ENCODE data around the gene ANKRD6.

Gene ANKRD6

DNA sequence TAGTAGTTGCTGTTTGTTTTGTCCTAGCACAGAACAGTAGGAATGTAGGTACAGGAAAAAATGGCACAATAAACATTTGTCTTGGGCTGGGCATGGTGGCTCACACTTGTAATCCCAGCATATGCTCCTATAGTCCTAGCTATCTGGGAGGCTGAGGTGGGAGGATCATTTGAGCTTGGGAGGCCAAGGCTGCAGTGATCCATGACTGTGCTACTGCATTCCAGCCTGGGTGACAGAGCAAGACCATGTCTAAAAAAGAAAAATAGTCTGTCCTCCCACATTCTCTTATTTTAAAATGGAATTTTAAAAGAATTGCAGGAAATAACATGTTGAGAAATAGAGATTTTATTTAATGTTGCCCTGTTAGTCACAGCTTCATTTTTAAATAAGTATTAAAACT lies 87.8 kb downstream of the ANKRD6 start:
- H3K9ac ChIP-seq (ENCODE audit: low read length): no peak overlapping the region
- H3K36me3 ChIP-seq (ENCODE audit: insufficient read depth, low read length): no peaks in the 10 kb centered on the region
- no peak overlapping the region for H3K27ac ChIP-seq (ENCODE audit: low read depth, low read length)
- no peaks in the 10 kb centered on the region for H3K27me3 ChIP-seq (ENCODE audit: control insufficient read depth in 1 of 2, insufficient read depth in 2 of 2, low read length in 2 of 2)
- no peaks in the 10 kb centered on the region for H3K4me1 ChIP-seq (ENCODE audit: insufficient read depth, low read length)
- H3K9me3 ChIP-seq (ENCODE audit: low read length): no peaks in the 10 kb centered on the region
- H3K4me3 ChIP-seq (ENCODE audit: low read depth in 1 of 2, low read length in 2 of 2): no peak overlapping the region

DNA sequence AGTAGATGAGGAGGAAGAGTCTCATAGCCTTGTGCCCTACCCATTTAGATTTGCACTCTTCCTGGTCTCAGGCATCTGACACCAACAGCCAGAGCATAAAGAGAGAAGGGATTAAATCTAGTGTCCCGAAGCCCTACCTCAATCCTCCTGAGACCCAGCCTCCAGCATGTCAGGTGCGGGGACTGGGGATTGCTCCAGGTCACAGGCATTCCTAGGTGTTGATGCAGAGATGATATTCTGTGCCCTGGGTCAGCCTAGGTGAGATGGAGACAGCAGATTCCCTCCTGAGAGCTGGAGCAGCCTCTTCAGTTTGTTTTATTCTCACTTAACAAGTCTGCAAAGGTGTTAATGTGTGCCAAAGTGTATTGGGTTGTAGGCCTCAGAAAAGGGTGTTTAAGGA lies 89.8 kb downstream of the ANKRD6 start:
- Histone ChIP-seq H3K36me3 (ENCODE audit: insufficient read depth, low read length) (no peaks in the 10 kb centered on the region), H3K9me3 (ENCODE audit: low read length) (no peaks in the 10 kb centered on the region), H3K9ac (ENCODE audit: low read length) (no peak overlapping the region), H3K27me3 (ENCODE audit: control insufficient read depth in 1 of 2, insufficient read depth in 2 of 2, low read length in 2 of 2) (no peaks in the 10 kb centered on the region), H3K4me1 (ENCODE audit: insufficient read depth, low read length) (no peaks in the 10 kb centered on the region), H3K4me3 (ENCODE audit: low read depth in 1 of 2, low read length in 2 of 2) (no peak overlapping the region), H3K27ac (ENCODE audit: low read depth, low read length) (no peak overlapping the region)

DNA sequence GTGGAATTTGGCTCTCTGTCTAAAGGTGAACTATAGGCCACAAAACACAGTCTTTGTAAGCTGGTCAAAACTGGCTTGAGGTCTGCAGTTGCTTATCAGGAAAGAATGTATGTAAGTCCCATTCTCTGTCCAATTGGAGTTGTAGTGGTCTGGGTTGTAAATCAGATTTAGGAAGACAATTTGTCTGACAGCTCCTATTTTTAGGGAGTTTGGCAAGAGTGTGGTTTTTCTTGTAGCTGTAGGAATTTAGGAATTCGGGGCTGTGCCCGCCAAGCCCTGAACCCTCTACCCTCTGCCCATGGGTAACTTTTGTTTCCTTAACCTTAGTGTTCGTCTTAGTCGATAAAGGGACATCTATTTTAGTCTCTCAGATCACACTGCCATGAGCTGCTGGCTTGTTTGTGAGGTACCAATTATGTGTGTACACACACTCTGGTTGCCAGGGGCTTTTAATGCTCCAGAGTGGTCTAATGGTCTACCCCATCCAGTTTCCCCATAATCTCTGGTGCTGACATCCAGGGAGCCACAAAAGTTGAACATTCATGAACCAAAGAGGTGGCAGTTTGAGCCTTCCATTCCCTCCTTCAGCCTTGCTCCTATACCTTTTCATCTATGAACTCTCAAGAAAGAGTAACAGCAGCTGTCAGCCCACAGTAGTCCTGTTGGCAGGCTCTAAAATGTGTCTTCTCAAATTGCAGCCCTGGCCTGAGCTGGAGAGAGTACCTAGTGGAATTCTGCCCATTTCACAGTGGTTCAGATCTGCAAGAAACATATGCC lies 93.0 kb downstream of the ANKRD6 start:
- no peak overlapping the region for H3K9ac ChIP-seq (ENCODE audit: low read length)
- no peaks in the 10 kb centered on the region for H3K27me3 ChIP-seq (ENCODE audit: control insufficient read depth in 1 of 2, insufficient read depth in 2 of 2, low read length in 2 of 2)
- H3K36me3 ChIP-seq (ENCODE audit: insufficient read depth, low read length): no peaks in the 10 kb centered on the region
- H3K9me3 ChIP-seq (ENCODE audit: low read length): no peaks in the 10 kb centered on the region
- H3K4me3 ChIP-seq (ENCODE audit: low read depth in 1 of 2, low read length in 2 of 2): no peak overlapping the region
- H3K4me1 ChIP-seq (ENCODE audit: insufficient read depth, low read length): peaks cover 7% of the 10 kb centered on the region
- no peak overlapping the region for H3K27ac ChIP-seq (ENCODE audit: low read depth, low read length)

DNA sequence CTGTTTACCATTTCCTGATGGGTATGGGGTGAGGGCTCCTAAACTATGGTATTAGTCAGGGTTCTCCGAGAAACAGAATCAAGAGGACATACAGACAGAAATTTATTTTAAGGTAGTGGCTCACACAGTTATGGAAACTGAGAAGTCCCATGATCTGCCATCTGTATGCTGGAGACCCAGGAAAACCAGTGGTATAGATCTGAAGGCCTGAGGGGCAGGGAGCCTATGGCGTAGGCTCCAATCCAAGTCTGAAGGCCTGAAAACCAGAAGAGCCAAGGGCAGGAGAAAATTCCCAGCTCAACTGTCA lies 93.6 kb downstream of the ANKRD6 start:
- Histone ChIP-seq H3K9ac (ENCODE audit: low read length) (no peak overlapping the region), H3K9me3 (ENCODE audit: low read length) (no peaks in the 10 kb centered on the region), H3K27me3 (ENCODE audit: control insufficient read depth in 1 of 2, insufficient read depth in 2 of 2, low read length in 2 of 2) (no peaks in the 10 kb centered on the region), H3K27ac (ENCODE audit: low read depth, low read length) (no peak overlapping the region), H3K36me3 (ENCODE audit: insufficient read depth, low read length) (no peaks in the 10 kb centered on the region), H3K4me3 (ENCODE audit: low read depth in 1 of 2, low read length in 2 of 2) (no peak overlapping the region), H3K4me1 (ENCODE audit: insufficient read depth, low read length) (peaks cover 12% of the 10 kb centered on the region)

DNA sequence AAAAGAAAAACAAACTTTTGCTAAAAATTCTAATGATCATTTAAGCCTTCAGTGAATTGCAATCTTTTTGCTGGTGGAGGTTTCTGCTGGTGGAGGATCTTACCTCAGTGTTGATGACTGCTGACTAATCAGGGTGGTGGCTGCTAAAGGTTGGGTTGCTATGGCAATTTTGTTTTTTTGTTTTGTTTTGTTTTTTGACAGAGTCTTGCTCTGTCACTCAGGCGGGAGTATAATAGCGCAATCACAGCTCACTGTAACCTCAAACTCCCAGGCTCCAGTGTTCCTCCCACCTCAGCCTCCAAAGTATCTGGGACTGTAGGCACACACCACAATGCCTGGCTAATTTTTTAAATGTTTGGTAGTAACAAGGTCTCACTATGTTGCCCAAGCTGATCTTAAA lies 94.7 kb downstream of the ANKRD6 start:
- H3K36me3 ChIP-seq (ENCODE audit: insufficient read depth, low read length): no peaks in the 10 kb centered on the region
- no peak overlapping the region for H3K27ac ChIP-seq (ENCODE audit: low read depth, low read length)
- H3K27me3 ChIP-seq (ENCODE audit: control insufficient read depth in 1 of 2, insufficient read depth in 2 of 2, low read length in 2 of 2): no peaks in the 10 kb centered on the region
- H3K4me1 ChIP-seq (ENCODE audit: insufficient read depth, low read length): peaks cover 18% of the 10 kb centered on the region
- no peaks in the 10 kb centered on the region for H3K9me3 ChIP-seq (ENCODE audit: low read length)
- H3K9ac ChIP-seq (ENCODE audit: low read length): no peak overlapping the region
- no peak overlapping the region for H3K4me3 ChIP-seq (ENCODE audit: low read depth in 1 of 2, low read length in 2 of 2)

DNA sequence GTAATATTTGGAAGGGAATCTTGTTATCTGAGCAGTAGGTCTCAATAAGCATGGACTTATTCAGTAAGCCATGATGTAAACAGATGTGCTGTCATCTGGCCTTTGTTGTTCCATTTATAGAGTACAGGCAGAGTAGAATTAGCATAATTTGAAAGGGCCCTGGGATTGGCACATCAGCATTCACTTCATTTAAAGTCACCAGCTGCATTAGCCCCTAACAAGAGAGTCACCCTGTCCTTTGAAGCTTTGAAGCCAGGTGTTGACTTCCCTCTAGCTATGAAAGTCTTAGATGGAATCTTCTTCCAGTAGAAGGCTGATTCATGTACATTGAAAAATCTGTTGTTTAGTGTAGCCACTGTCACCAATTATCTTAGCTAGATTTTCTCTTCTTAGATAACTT lies 95.9 kb downstream of the ANKRD6 start:
- no peak overlapping the region for H3K27ac ChIP-seq (ENCODE audit: low read depth, low read length)
- H3K9ac ChIP-seq (ENCODE audit: low read length): no peak overlapping the region
- no peaks in the 10 kb centered on the region for H3K9me3 ChIP-seq (ENCODE audit: low read length)
- H3K27me3 ChIP-seq (ENCODE audit: control insufficient read depth in 1 of 2, insufficient read depth in 2 of 2, low read length in 2 of 2): no peaks in the 10 kb centered on the region
- no peak overlapping the region for H3K4me3 ChIP-seq (ENCODE audit: low read depth in 1 of 2, low read length in 2 of 2)
- H3K36me3 ChIP-seq (ENCODE audit: insufficient read depth, low read length): no peaks in the 10 kb centered on the region
- peaks cover 18% of the 10 kb centered on the region for H3K4me1 ChIP-seq (ENCODE audit: insufficient read depth, low read length)

DNA sequence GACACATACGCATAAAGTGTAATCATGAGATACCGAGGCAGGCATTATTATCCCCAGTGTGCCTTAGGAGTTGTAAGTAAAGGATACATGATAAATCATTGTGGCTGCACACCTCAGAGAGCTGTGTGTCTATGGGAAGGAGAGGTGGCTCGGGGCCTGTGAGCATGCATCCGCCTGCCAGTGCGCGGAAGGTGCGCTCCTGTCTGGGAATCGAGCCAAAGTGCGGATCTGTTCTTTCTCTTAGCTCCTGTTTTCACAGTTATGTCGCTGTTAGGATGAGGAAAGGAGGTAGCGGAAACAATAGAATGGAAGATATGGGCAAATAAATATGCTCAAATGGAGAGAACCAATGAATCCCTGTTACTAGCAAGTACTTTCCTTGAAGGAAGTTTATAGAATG lies 98.0 kb downstream of the ANKRD6 start:
- peaks cover 18% of the 10 kb centered on the region for H3K4me1 ChIP-seq (ENCODE audit: insufficient read depth, low read length)
- H3K27me3 ChIP-seq (ENCODE audit: control insufficient read depth in 1 of 2, insufficient read depth in 2 of 2, low read length in 2 of 2): no peaks in the 10 kb centered on the region
- no peak overlapping the region for H3K27ac ChIP-seq (ENCODE audit: low read depth, low read length)
- no peak overlapping the region for H3K9ac ChIP-seq (ENCODE audit: low read length)
- H3K9me3 ChIP-seq (ENCODE audit: low read length): no peaks in the 10 kb centered on the region
- peak overlapping the region in 1 of 2 donors; percentile 6 for H3K4me3 ChIP-seq (ENCODE audit: low read depth in 1 of 2, low read length in 2 of 2)
- H3K36me3 ChIP-seq (ENCODE audit: insufficient read depth, low read length): no peaks in the 10 kb centered on the region

DNA sequence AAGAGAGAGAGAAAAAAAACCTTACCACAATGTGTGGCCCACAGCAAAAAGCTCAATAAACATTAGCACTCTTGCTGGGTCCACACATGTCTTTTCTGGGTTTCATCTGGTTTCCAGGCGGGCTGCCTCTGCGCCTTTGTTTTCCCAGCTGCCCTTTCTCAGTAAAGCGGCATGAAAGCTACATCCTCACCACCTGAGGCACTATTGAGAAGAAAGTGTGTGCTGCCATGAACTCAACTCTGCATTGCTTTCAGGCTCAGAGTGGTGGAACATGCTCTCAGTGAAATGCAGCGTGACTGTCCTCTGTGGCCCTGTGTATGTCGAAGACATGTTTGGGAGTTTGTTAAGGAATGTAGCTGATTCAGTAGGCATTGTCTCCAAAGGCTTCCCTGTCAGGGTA lies 103.3 kb downstream of the ANKRD6 start:
- Histone ChIP-seq H3K27ac (ENCODE audit: low read depth, low read length) (no peak overlapping the region), H3K27me3 (ENCODE audit: control insufficient read depth in 1 of 2, insufficient read depth in 2 of 2, low read length in 2 of 2) (no peaks in the 10 kb centered on the region), H3K9ac (ENCODE audit: low read length) (no peak overlapping the region), H3K4me1 (ENCODE audit: insufficient read depth, low read length) (peaks cover 8% of the 10 kb centered on the region), H3K9me3 (ENCODE audit: low read length) (no peaks in the 10 kb centered on the region), H3K36me3 (ENCODE audit: insufficient read depth, low read length) (no peaks in the 10 kb centered on the region), H3K4me3 (ENCODE audit: low read depth in 1 of 2, low read length in 2 of 2) (no peak overlapping the region)

DNA sequence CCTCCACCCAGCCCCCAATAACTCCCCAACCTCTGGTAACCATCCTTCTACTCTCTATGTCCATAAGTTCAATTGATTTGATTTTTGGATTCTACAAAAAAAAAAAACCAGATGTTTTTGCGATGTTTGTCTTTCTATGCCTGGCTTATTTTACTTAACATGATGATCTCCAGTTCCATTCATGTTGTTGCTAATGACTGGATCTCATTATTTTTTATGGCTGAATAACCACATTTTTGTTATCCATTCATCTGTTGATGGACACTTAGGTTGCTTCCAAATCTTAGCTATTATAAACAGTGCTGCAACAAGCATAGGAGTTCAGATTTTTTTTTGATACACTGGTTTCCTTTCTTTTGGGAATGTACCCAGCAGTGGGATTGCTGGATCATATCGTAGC lies 106.8 kb downstream of the ANKRD6 start:
- H3K4me3 ChIP-seq (ENCODE audit: low read depth in 1 of 2, low read length in 2 of 2): no peak overlapping the region
- H3K9ac ChIP-seq (ENCODE audit: low read length): no peak overlapping the region
- H3K36me3 ChIP-seq (ENCODE audit: insufficient read depth, low read length): no peaks in the 10 kb centered on the region
- H3K27me3 ChIP-seq (ENCODE audit: control insufficient read depth in 1 of 2, insufficient read depth in 2 of 2, low read length in 2 of 2): no peaks in the 10 kb centered on the region
- no peaks in the 10 kb centered on the region for H3K4me1 ChIP-seq (ENCODE audit: insufficient read depth, low read length)
- no peak overlapping the region for H3K27ac ChIP-seq (ENCODE audit: low read depth, low read length)
- H3K9me3 ChIP-seq (ENCODE audit: low read length): no peaks in the 10 kb centered on the region

DNA sequence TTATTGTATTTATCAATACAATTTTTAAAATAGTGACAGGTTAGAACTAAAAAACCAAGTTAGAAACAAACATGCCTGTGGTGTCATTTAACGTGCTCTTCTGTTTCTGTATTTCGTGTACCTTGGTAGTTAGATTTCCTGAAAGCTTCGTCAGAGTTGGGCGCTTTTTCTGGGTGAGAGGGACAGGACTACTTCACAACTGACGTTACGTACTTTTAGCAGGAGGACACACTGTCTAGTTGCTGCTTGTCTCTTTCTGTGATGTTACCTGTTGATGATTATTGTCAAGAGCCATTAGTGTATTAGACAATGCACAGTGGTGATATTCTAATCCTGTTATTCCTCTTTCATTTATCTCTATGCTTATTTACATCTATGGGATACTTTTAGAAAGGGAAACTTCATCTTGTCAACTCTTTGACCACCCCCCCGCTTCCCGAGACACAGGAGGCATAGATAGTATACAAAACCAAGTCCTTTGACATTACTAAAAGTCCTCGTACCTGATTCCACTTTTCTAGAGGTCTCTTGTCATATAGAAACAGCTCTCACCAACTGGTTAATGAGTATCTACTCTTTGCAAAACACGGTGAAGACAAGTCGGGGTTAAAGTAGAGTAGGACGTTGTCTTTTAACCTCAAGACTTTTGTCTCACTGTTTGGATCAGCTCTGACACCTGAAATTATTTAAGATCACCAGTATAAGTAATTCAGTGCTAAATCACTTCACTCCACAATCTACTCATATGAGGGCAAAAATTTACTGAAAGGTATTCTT lies 109.3 kb downstream of the ANKRD6 start:
- Histone ChIP-seq H3K4me3 (ENCODE audit: low read depth in 1 of 2, low read length in 2 of 2) (no peak overlapping the region), H3K27ac (ENCODE audit: low read depth, low read length) (no peak overlapping the region), H3K9me3 (ENCODE audit: low read length) (no peaks in the 10 kb centered on the region), H3K27me3 (ENCODE audit: control insufficient read depth in 1 of 2, insufficient read depth in 2 of 2, low read length in 2 of 2) (no peaks in the 10 kb centered on the region), H3K9ac (ENCODE audit: low read length) (no peak overlapping the region), H3K4me1 (ENCODE audit: insufficient read depth, low read length) (no peaks in the 10 kb centered on the region), H3K36me3 (ENCODE audit: insufficient read depth, low read length) (no peaks in the 10 kb centered on the region)

DNA sequence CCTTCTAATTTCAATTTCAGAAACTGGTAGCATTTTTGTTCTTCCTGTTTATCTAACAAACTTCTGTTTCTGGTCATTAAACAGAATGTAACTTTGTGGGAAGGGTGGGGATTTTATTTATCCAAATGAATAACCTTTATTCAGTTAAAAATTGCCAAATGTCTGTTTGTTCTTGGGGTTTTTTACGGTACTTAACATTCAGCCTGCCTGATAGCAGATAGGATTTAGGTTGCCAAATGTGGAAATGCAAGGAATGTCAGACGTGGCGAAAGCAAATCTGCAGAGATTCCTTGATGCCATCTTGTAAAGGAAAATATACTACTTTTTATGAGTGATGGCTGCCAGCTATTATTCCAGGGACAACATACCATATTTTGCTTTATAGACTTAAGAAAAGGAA lies 109.9 kb downstream of the ANKRD6 start:
- H3K36me3 ChIP-seq (ENCODE audit: insufficient read depth, low read length): no peaks in the 10 kb centered on the region
- H3K4me3 ChIP-seq (ENCODE audit: low read depth in 1 of 2, low read length in 2 of 2): no peak overlapping the region
- H3K9ac ChIP-seq (ENCODE audit: low read length): no peak overlapping the region
- H3K4me1 ChIP-seq (ENCODE audit: insufficient read depth, low read length): no peaks in the 10 kb centered on the region
- no peak overlapping the region for H3K27ac ChIP-seq (ENCODE audit: low read depth, low read length)
- H3K9me3 ChIP-seq (ENCODE audit: low read length): no peaks in the 10 kb centered on the region
- no peaks in the 10 kb centered on the region for H3K27me3 ChIP-seq (ENCODE audit: control insufficient read depth in 1 of 2, insufficient read depth in 2 of 2, low read length in 2 of 2)

DNA sequence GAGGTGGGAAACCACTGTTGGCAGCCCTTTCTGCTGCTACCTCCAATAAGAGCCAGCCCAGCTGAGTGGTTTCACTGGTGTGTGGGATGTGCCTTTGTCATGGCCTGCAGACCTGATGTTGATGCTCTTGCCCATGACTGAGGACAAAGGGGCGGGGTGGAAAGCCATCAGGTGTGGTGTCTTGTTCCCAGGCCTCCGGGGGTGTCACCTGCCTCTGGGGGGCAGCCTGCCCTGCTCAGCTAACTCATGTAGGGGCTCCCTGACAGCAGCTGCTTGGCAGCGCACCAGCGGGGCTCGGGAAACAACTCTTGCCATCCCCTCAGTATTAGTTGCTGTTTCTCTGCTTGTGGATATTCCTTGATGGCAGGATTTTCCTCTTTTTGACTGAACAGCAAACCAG lies 114.3 kb downstream of the ANKRD6 start:
- H3K9ac ChIP-seq (ENCODE audit: low read length): no peak overlapping the region
- no peak overlapping the region for H3K27ac ChIP-seq (ENCODE audit: low read depth, low read length)
- no peaks in the 10 kb centered on the region for H3K36me3 ChIP-seq (ENCODE audit: insufficient read depth, low read length)
- no peaks in the 10 kb centered on the region for H3K9me3 ChIP-seq (ENCODE audit: low read length)
- H3K4me1 ChIP-seq (ENCODE audit: insufficient read depth, low read length): no peaks in the 10 kb centered on the region
- H3K4me3 ChIP-seq (ENCODE audit: low read depth in 1 of 2, low read length in 2 of 2): no peak overlapping the region
- H3K27me3 ChIP-seq (ENCODE audit: control insufficient read depth in 1 of 2, insufficient read depth in 2 of 2, low read length in 2 of 2): no peaks in the 10 kb centered on the region

Measured in muscle layer of colon (tissue), 2 donors.